NCI-H2227 (cell line): ENCODE data around the gene IMPG2.

ENCODE experiments used
- DNase-seq: peaks from one replicate; lab custom pipeline; 2025; ENCODE audit not compliant: unreplicated experiment; lab: John Stamatoyannopoulos, UW

IMPG2 gene

GRCh38 chr3:101189176-101189575, 131.2 kb downstream of the IMPG2 start:
- DNase-seq: no peak

GRCh38 chr3:101185341-101185740, 135.0 kb downstream of the IMPG2 start:
- DNase-seq: no peak

- DNase-seq: no peak
Measured at GRCh38 chr3:101184111-101184510, 136.3 kb downstream of the IMPG2 start.

GRCh38 chr3:101183151-101183550, 137.2 kb downstream of the IMPG2 start:
- no peak for DNase-seq

GRCh38 chr3:101182734-101183133, 137.6 kb downstream of the IMPG2 start:
- DNase-seq: no peak

- no peak for DNase-seq
Measured at GRCh38 chr3:101181801-101182200, 138.6 kb downstream of the IMPG2 start.

- DNase-seq: no peak
Measured at GRCh38 chr3:101179637-101180036, 140.7 kb downstream of the IMPG2 start.

GRCh38 chr3:101177577-101177976, 142.8 kb downstream of the IMPG2 start:
- DNase-seq: no peak
